ENCODE measurements around the gene CSNK2A1.

Gene CSNK2A1

DNA sequence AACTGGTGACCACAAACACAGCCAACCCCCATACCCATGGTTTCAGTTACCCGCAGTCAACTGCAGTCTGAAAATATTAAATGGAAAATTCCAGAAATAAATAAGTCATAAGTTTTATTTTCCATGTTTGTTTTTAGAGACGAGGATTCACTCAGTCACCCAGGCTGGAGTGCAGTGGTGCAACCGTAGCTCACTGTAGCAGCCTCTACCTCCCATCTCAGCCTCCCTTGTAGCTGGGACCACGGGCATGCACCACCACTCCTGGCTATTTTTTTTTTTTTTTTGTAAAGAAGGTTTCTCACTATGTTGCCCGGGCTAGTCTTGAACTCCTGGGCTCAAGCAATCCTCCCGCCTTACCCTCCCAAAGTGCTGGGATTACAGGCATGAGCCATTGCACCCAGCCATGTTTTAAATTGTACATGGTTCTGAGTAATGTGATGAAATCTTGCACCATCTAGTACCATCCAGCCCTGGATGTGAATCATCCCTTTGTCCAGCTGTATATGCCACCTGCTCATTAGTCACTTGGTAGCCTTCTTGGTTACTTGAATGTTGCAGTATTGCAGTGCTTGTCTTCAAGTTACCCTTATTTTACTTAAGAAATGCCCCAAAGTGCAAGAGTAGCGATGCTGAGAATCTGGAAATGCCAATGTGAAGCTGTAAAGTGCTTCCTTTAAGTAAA, 14.5 kb downstream of the CSNK2A1 start:
- Histone ChIP-seq H3K36me3 (ENCODE audit: low read length) (peaks cover 26% of the 10 kb centered on the region), H3K4me2 (ENCODE audit: low read depth, low read length, poor library complexity, severe bottlenecking) (no peak overlapping the region), H3K9me2 (replicated peaks; ENCODE audit: insufficient read depth, low read length) (no peaks in the 10 kb centered on the region), H3K79me2 (ENCODE audit: insufficient read depth, low read length) (peaks cover 97% of the 10 kb centered on the region), H3K27ac (ENCODE audit: low read depth, low read length) (no peak overlapping the region), H4K20me1 (ENCODE audit: low read depth, low read length) (peaks cover 14% of the 10 kb centered on the region; the same call in 1 of the 2 replicates), H3K9me3 (ENCODE audit: insufficient read depth, low read length) (peaks cover 5% of the 10 kb centered on the region; the same call in 1 of the 2 replicates), H3F3A (ENCODE audit: insufficient read depth) (no peaks in the 10 kb centered on the region), H3K9ac (ENCODE audit: low read length) (no peak overlapping the region), H3K4me3 (ENCODE audit: insufficient read depth, low read length, poor library complexity, severe bottlenecking) (no peak overlapping the region), H3K27me3 (ENCODE audit: low read length) (no peaks in the 10 kb centered on the region), H2AFZ (ENCODE audit: low read depth, low read length, severe bottlenecking) (no peak overlapping the region)
- no peak for TF ChIP-seq EZH2phosphoT487 (conservative IDR thresholded peaks at IDR 0.05; ENCODE audit: low read length)
- TF ChIP-seq, protein P1, sequence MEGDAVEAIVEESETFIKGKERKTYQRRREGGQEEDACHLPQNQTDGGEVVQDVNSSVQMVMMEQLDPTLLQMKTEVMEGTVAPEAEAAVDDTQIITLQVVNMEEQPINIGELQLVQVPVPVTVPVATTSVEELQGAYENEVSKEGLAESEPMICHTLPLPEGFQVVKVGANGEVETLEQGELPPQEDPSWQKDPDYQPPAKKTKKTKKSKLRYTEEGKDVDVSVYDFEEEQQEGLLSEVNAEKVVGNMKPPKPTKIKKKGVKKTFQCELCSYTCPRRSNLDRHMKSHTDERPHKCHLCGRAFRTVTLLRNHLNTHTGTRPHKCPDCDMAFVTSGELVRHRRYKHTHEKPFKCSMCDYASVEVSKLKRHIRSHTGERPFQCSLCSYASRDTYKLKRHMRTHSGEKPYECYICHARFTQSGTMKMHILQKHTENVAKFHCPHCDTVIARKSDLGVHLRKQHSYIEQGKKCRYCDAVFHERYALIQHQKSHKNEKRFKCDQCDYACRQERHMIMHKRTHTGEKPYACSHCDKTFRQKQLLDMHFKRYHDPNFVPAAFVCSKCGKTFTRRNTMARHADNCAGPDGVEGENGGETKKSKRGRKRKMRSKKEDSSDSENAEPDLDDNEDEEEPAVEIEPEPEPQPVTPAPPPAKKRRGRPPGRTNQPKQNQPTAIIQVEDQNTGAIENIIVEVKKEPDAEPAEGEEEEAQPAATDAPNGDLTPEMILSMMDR (IDR thresholded peaks at IDR 0.05; ENCODE audit: insufficient read depth, low read length, poor library complexity, severe bottlenecking), result no peak

DNA sequence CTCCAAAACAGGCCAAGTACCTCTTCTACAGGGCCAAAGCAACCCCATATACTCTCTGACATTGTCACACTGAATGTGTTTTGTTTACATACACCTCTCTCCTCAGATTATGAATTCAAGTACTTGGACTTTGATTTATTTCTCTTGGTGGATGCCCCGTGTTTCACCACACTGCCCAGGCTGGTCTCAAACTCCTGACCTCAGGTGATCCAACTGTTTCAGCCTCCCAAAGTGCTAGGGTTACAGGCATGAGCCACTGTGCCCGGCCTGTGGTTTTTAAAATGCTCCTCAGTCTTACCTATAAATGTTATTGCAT, 16.1 kb downstream of the CSNK2A1 start:
- Histone ChIP-seq H3K4me2 (ENCODE audit: low read depth, low read length, poor library complexity, severe bottlenecking) (no peak overlapping the region), H3K79me2 (ENCODE audit: insufficient read depth, low read length) (peaks cover 97% of the 10 kb centered on the region), H3K36me3 (ENCODE audit: low read length) (peaks cover 35% of the 10 kb centered on the region), H4K20me1 (ENCODE audit: low read depth, low read length) (peaks cover 6% of the 10 kb centered on the region; the same call in 1 of the 2 replicates), H3K9me2 (replicated peaks; ENCODE audit: insufficient read depth, low read length) (no peaks in the 10 kb centered on the region), H2AFZ (ENCODE audit: low read depth, low read length, severe bottlenecking) (no peak overlapping the region), H3K9ac (ENCODE audit: low read length) (no peak overlapping the region), H3K27me3 (ENCODE audit: low read length) (no peaks in the 10 kb centered on the region), H3K9me3 (ENCODE audit: insufficient read depth, low read length) (peaks cover 5% of the 10 kb centered on the region; the same call in 1 of the 2 replicates), H3K4me3 (ENCODE audit: insufficient read depth, low read length, poor library complexity, severe bottlenecking) (no peak overlapping the region), H3K27ac (ENCODE audit: low read depth, low read length) (no peak overlapping the region), H3F3A (ENCODE audit: insufficient read depth) (no peaks in the 10 kb centered on the region)
- TF ChIP-seq, protein P1 (IDR thresholded peaks at IDR 0.05; ENCODE audit: insufficient read depth, low read length, poor library complexity, severe bottlenecking), result no peak
- no peak for TF ChIP-seq EZH2phosphoT487 (conservative IDR thresholded peaks at IDR 0.05; ENCODE audit: low read length)

DNA sequence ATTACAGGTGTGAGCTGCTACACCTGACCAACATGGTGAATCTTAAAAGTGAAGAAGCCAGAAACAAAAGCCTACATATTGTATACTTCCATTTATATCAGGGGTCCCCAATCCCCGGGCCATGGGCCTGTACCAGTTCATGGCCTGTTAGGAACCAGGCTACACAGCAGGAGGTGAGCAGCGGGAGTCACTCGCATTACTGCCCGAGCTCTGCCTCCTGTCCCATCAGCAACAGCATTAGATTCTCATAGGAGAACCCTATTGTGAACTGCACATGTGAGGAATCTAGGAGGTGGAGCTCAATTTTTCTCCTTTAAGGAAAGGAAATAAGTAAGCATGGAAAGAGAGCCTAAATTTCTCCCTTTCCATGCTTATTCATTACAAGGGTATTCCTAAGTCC, 21.7 kb downstream of the CSNK2A1 start:
- Histone ChIP-seq H3K36me3 (ENCODE audit: low read length) (peaks cover 42% of the 10 kb centered on the region), H3K4me2 (ENCODE audit: low read depth, low read length, poor library complexity, severe bottlenecking) (no peak overlapping the region), H3F3A (ENCODE audit: insufficient read depth) (no peaks in the 10 kb centered on the region), H3K27ac (ENCODE audit: low read depth, low read length) (no peak overlapping the region), H3K9me3 (ENCODE audit: insufficient read depth, low read length) (no peaks in the 10 kb centered on the region), H3K9ac (ENCODE audit: low read length) (no peak overlapping the region), H3K27me3 (ENCODE audit: low read length) (no peaks in the 10 kb centered on the region), H3K79me2 (ENCODE audit: insufficient read depth, low read length) (peaks cover 95% of the 10 kb centered on the region), H3K4me3 (ENCODE audit: insufficient read depth, low read length, poor library complexity, severe bottlenecking) (no peak overlapping the region), H2AFZ (ENCODE audit: low read depth, low read length, severe bottlenecking) (no peak overlapping the region), H3K9me2 (replicated peaks; ENCODE audit: insufficient read depth, low read length) (no peaks in the 10 kb centered on the region), H4K20me1 (ENCODE audit: low read depth, low read length) (peaks cover 12% of the 10 kb centered on the region)
- TF ChIP-seq, protein P1 (IDR thresholded peaks at IDR 0.05; ENCODE audit: insufficient read depth, low read length, poor library complexity, severe bottlenecking), result no peak
- TF ChIP-seq EZH2phosphoT487 (conservative IDR thresholded peaks at IDR 0.05; ENCODE audit: low read length), result no peak

All from SU-DHL-6 (cell line).